IPS-NIHi11 (cell line): Measurements from ENCODE around the gene TACR2.

Experiments used
- DNase-seq: peaks from one replicate; pipeline ENCODE4 v3.0.0; 2012; ENCODE audit warnings: mixed read lengths, low spot score

The TACR2 gene

DNA sequence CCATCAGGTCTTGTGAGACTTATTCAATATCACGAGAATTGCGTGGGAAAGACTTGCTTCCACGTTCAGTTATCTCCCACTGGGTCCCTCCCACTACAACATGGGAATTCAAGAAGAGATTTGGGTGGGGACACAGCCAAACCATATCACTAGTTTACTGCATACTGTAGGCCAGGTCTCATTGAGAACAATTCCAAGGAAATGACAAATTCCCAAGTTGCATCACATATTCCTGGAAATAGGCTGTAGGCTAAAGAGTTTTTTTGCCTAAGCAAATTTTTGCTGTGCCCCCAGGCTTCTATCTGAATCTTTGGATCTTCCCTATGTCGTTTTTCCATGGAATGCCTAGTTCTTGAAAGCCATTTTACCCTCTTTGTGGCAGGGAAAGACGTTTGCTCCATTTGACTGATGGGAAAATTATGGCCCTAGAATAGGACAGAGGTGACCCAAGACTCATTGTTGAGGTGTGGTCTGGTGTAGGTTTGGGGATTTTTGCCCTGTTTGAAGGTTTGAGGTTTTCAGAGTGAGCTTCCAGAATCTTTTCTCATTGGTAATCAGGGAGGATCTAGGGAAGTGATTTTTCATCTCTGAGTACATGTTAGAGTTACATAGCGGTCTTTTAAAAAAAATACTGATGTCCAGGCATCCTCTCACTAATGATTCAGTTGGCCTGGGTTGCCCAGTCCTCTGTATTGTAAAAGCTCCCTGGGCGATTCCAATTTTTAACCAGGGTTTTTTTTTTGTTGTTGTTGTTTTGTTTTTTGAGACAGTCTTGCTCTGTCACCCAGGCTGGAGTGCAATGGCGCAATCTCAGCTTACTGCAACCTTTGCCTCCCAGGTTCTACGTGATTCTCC lies 44.4 kb downstream of the TACR2 start:
- DNase-seq = no peak

- DNase-seq = no peak
These were observed 49.2 kb downstream of the TACR2 start for GRCh38 chr10:69367469-69367868.

GRCh38 chr10:69366738-69367137 lies 50.0 kb downstream of the TACR2 start:
- no peak for DNase-seq

DNA sequence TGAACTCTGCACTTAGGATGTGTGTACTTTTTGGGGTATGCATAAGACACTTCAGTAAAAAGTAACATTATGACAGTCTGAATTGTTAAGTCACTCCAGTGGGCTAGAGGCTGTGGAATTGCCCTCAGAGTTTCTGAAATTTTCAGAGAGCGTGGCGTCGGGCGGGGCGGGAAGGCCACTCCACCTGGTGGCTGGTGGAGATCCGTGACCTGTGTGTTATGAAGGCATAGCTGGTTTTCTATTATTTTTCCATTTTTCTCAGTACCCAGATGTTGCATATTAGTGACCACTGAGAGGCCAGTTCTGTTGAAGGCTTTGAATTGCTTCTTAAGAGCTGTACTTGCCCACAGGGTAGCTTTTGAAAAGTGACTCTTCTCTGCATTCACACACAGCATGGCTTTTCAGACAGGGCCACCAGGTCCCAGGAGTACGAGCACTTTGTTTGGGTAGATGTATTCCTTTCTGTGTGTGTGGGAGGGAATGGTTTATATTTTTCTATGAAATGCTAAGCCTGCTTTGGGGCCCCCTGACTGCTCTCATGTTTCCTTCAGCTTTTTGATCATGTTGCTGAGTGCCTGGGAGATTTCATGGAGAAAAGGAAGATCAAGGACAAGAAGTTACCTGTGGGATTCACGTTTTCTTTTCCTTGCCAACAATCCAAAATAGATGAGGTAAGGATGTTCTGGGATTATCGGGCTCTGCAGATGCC lies 52.3 kb downstream of the TACR2 start:
- DNase-seq = no peak

DNA sequence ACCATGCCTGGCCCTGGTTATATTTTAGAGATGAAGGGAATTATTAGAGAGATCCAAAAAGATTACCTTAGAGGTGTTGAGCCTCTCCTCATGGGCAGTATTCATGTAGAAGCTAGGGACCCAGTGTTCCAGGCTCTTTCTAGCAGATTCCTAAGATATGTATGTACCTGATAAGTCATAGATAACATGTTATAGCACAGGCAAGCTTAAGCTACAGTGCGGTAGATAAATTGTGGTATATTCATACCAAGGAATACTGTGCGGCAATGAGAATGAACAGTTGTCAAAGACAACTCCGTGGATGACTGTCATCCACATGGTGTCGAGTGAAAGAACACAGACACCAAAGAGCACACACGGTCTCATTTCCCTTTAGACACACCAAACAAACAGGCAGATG lies 53.1 kb downstream of the TACR2 start:
- DNase-seq = no peak

DNA sequence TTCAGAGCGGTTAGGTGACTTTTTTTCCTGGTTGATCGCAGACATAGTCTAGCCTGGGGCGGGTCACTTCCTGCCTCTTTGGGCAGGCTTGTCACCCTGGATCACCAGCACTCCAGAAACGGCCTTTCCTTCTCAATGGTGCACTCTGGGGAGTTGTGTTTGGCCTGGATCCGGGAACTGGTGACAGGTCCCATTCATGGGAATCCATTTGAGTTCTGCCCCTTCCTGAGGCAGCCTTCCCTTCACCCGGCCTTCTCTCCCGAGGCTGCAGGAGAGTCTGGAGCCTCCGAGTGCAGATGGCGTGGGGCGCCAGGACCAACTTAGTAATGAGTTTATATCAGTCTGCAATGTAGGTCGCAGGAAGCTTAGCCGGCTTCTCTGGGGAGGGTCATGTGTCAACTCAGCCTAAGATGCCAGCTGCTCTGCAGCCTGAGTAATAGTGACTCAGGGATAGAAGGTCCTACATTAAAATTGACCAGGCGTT lies 54.2 kb downstream of the TACR2 start:
- no peak for DNase-seq

DNA sequence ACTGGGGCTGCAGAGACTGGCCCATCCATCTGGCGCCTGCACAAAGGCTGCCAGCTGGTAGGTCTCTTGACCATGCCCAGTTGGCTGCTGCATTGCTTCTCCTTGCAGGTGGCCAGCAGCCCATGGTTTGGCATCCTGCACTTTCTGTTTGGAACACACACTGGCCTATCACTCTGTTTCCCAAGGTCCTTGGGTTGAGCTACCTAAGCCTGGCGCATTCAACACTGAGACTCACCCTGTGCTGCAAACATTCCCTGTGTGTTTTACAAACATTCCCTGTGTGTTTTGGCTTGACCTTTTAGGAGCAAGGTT lies 55.5 kb downstream of the TACR2 start:
- DNase-seq = no peak

GRCh38 chr10:69360485-69361302 lies 56.0 kb downstream of the TACR2 start:
- peak; percentile 46 for DNase-seq

DNA sequence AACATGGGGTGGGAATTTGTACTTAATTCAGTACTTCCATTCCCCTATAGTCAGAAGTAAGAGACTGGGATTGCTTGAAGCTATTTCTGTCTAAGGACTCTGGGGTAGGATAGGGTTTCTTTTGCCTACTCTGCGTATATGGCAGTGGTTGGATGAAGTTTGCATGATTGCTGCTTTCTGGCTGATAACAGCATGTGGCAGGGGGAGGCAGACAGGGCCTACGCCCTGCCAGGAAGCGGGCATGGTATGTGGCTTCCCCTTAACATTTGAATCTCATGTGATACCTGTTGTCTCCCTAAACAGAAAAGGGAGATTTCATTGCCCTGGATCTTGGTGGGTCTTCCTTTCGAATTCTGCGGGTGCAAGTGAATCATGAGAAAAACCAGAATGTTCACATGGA lies 57.1 kb downstream of the TACR2 start:
- no peak for DNase-seq

- DNase-seq = no peak
These were observed 57.6 kb downstream of the TACR2 start for GRCh38 chr10:69359148-69359547.

DNA sequence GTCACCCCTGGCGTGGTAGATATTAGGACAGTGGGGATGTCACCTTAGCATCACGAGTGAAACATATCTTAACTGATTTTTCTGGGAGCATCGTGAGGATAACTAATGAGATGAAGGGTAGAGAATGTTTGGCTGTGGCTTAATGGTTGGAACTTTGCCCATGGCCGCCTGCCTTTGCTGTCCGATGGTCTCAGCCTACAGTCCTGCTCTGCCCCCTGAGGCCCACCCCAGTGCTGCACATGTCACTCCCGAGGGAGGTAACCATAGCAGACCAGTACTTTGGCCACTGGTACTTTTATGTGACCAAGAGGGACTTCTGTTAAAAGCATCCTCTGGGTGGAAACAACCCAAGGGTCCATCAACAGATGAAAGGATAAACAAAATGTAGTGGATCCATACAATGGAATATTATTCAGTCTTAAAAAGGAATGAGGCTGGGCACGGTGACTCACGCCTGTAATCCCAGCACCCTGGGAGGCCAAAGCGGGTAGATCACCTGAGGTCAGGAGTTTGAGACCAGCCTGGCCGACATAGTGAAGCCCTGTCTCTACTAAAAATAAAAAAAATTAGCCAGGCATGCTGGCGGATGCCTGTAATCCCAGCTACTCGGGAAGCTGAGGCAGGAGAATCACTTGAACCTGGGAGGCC lies 58.4 kb downstream of the TACR2 start:
- no peak for DNase-seq

DNA sequence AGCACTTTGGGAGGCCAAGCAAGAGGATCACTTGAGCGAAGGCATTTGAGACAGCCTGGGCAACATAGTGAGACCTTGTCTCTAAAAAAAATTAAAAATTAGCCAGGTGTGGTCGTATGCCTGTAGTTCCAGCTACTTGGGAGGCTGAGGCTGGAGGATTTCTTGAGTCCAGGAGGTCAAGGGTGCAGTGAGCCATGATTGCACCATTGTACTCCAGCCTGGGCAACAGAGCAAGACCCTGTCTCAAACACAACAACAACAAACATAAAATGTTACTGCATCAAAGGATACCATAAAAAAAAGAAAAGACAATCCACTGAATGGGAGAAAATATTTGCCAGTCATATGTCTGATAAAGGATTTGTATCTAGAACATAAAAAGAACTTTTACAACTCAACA lies 60.5 kb downstream of the TACR2 start:
- DNase-seq = no peak

DNA sequence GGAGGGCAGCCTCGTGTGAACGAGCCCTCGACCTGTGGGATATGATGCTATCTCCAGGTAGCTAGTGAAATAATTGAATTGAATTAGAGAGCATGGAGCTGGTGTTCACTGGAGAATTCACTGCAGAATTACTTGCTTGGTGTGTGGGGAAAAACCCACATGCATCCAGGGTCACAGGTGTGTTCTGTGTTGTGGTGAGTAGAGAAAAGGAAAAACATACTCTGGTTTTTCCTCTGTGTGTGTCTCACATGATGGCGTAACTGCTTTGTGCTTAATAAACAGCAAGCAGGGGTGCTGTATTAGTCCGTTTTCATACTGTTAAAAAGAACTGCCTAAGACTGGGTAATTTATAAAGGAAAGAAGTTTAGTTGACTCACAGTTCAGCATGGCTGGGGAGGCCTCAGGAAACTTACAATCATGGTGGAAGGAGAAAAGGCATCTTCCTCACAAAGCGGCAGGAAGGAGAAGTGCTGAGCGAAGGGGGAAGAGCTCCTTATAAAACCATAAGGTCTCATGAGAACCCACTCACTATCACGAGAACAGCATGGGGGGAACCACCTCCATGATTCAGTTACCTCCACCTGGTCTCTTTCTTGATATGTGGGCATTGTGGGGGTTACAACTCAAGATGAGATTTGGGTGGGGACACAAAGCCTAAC lies 62.6 kb downstream of the TACR2 start:
- no peak for DNase-seq
